Measurements from ENCODE around the gene IGFLR1. TPM values are rescaled to one million over a fixed set of nuclear protein-coding genes. Genes with fewer than 3 reads are reported as not detected.

Gene IGFLR1
- total RNA-seq, 2 donors from 2014 or later = 6.0 to 11.2 TPM

DNA sequence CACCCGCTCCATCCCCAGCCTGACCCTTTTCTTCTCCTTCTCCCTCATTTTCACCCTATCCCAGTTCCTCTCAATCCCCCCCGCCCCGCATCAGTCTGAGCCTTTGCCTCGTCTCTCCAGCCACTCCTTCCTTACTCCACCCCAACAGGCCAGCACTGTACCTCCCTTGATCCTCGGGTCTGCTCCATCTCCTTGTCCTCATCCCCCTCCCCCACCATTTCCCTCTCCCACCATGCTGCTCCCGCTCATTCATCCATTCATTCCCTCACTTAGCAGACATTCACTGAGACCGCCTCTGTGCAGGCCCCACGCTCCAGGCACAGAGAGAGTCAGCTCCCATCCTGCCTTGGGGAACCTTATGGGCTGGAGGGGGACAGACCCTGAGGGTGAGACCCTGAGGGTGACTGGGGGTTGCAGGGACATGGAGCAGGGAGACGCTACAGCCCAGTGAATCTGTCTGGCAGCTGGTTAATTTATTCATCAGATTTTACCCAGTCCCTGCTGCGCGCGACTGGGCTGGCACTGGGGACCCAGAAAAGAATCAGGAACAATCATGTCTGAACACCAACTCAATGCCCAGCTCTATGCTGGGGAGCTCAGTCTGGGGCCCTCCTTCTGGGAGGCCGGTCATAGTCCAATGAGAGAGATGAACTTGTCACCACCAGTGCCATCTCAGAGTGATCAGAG is 34.0 kb upstream of the IGFLR1 start:
- 72 to 78% methylated on average over 12 to 13 of the region's 13 CpGs for WGBS, 2 donors

DNA sequence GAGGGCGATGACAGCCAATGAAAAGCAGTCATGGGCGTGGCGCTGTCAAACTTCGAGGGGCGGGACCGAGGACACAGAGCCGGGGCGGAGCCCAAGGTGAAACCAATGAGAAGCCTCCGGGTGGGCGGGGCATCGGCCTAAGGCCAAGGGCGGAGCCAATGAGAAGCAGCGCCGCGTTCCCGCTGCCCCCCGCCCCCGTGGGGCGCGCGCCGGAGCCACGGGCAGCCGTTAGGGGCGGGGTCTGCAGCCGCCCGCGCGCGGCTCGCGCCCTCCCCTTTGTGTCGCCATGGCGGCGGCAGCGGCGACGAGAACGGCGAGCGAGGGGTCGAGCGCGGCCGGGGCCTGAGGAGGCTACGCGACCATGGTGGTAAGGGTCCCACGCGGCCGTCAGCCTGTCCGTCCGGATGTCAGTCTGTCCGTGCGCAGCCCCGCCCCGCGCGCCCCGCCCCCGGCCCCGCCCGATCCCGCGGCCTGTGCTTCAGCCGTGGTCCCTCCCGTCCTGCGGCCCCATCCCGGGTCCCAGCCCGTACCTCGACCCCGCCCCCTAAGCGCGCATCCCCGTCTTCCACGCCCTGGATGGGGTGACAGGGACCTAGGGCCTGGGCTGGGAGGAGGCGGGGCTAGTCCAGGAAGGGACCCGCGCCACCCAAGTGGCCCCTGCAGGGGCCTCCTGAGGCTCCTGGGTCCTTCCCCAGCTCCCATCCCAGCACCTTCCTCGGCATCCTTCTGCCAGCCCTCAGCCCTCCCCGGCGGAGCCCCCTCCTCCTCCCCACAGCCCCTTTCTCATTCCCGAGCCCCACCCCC is 33.2 kb upstream of the IGFLR1 start, which contains the start of gene ARHGAP33:
Gene ARHGAP33 (plus strand): TSS at position 267 of the 804 bp plus-strand sequence. CDS start 95 bp downstream, at position 362.
- Histone ChIP-seq H3K9me3 (no peaks in the 10 kb centered on the region), H3K36me3 (replicated peaks in 1 of 2; ENCODE audit: insufficient read depth in 1 of 2, low read depth in 2 of 2) (no peaks in the 10 kb centered on the region), H3K4me3 (peak within 1 kb of the TSS; percentile 59 to 67), H3K27me3 (no peaks in the 10 kb centered on the region), H3K27ac (peak within 1 kb of the TSS in 1 of 4 donors; percentile 26), H3K4me1 (peaks cover 14% of the 10 kb centered on the region)
- peak; percentile 99 to 100 (median 100) for DNase-seq
- TF ChIP-seq CTCF (IDR thresholded peaks at IDR 0.05) (peak in 1 of 7 experiments; percentile 0), POLR2A (IDR thresholded peaks at IDR 0.05) (no peak)
- 0 to 5% methylated on average over 14 to 58 of the region's 82 CpGs for WGBS, 2 donors
- intact Hi-C loops (cut with DNase I) = no loop called here
- ATAC-seq = peak; percentile 98

More for the DNA sequence above, 34.0 kb upstream of the IGFLR1 start:
- no peaks in the 10 kb centered on the region for H3K27me3 ChIP-seq
- peaks cover 14% of the 10 kb centered on the region for H3K4me1 ChIP-seq
- no peaks in the 10 kb centered on the region for H3K36me3 ChIP-seq (replicated peaks in 1 of 2; ENCODE audit: insufficient read depth in 1 of 2, low read depth in 2 of 2)
- no peak for TF ChIP-seq POLR2A (IDR thresholded peaks at IDR 0.05)
- TF ChIP-seq CTCF (IDR thresholded peaks at IDR 0.05) = no peak
- H3K4me3 ChIP-seq = no peak overlapping the region
- no peaks in the 10 kb centered on the region for H3K9me3 ChIP-seq
- DNase-seq (no peak), ATAC-seq (no peak)
- no peak overlapping the region for H3K27ac ChIP-seq
- intact Hi-C loops (cut with DNase I) = no loop called here

DNA sequence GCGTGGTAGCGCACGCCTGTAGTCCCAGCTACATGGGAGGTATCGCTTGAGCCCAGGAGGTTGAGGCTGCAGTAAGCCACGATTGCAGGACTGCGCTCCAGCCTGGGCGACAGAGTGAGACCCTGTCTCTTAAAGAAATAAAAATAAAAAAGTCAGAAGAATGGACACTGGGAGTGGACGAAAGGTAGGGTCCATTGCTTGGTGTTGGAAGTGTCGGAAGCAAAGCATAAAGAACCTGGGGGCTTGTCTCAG is 32.7 kb upstream of the IGFLR1 start:
- intact Hi-C loops (cut with DNase I) = no loop called here
- Histone ChIP-seq H3K27ac (no peak overlapping the region), H3K27me3 (no peaks in the 10 kb centered on the region), H3K4me1 (peaks cover 14% of the 10 kb centered on the region), H3K9me3 (no peaks in the 10 kb centered on the region), H3K4me3 (no peak overlapping the region), H3K36me3 (replicated peaks in 1 of 2; ENCODE audit: insufficient read depth in 1 of 2, low read depth in 2 of 2) (no peaks in the 10 kb centered on the region)
- peak; percentile 18 for ATAC-seq
- no peak for DNase-seq
- TF ChIP-seq CTCF (IDR thresholded peaks at IDR 0.05) (no peak), POLR2A (IDR thresholded peaks at IDR 0.05) (peak in 1 of 3 donors; percentile 18)
- 24 to 31% methylated on average over 9 of the region's 9 CpGs for WGBS, 2 donors

- DNase-seq = no peak
- WGBS, 2 donors = 46 to 50% methylated on average over 16 of the region's 16 CpGs
Measured at GRCh38 chr19:35774274-35775045, 32.2 kb upstream of the IGFLR1 start.

More at GRCh38 chr19:35774274-35775045, 32.2 kb upstream of the IGFLR1 start:
- no peaks in the 10 kb centered on the region for H3K36me3 ChIP-seq (replicated peaks in 1 of 2; ENCODE audit: insufficient read depth in 1 of 2, low read depth in 2 of 2)
- intact Hi-C loops (cut with DNase I) = no loop called here
- no peaks in the 10 kb centered on the region for H3K27me3 ChIP-seq
- TF ChIP-seq CTCF (IDR thresholded peaks at IDR 0.05) (no peak), POLR2A (IDR thresholded peaks at IDR 0.05) (no peak)
- H3K27ac ChIP-seq = no peak overlapping the region
- H3K9me3 ChIP-seq = no peaks in the 10 kb centered on the region
- no peak overlapping the region for H3K4me3 ChIP-seq
- peaks cover 14% of the 10 kb centered on the region for H3K4me1 ChIP-seq
- ATAC-seq = no peak
